Measurements from ENCODE around the gene SLC26A11. TPM values are rescaled to one million over a fixed set of nuclear protein-coding genes. Genes with fewer than 3 reads are reported as not detected.

SLC26A11 gene
- total and polyA plus RNA-seq, 2 of the 13 experiments (the other 11 are each of a cell fraction or from before 2014, with no cell fraction given), result 8.7 to 13.2 TPM

DNA sequence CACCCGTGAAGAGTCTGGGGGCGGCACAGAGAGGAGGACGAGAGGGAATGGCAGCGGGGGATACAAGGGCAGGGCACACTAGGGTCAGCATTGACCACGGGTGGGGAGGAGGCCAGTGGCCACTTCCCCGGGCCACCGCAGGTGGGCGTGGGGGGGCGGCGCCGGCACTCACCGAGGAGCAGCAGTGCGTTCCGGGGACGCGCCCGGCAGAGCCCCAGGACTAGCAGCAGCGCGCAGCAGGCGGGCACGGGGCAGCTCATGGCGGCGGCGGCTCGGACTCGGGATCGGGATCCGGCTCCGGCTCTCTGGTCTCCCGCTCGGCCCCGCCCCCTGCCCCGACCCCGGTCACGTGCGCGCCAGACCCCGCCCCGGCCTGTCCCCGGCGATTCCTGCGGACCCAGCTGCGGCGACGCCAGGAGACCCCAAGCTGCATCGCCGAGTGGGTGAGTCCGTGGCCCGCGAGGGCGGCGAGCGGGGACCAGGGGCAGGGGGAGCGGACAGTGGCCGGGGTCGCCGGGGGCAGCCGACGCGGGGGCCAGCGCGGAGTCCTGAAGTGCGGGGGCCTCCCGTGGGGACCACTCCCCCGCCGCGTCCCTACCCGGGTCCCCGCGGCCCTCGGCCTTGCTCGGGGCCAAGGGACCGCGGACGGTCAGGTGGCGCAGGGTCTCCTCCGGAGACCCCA is at the start of gene SLC26A11, which contains the start of gene SGSH (continued):
- TF ChIP-seq ZBTB8A (CRISPR knock-in tag; IDR thresholded peaks at IDR 0.05; ENCODE audit: borderline replicate concordance, low read depth) (no peak), ZBTB7B (CRISPR knock-in tag; IDR thresholded peaks at IDR 0.05) (no peak; the same call in 1 of the 2 replicates), ELK4 (CRISPR knock-in tag; IDR thresholded peaks at IDR 0.05; ENCODE audit: borderline replicate concordance) (no peak), NFIC (IDR thresholded peaks at IDR 0.05; ENCODE audit: low read length) (no peak), HNF4G (IDR thresholded peaks at IDR 0.05; ENCODE audit: borderline replicate concordance, low read depth, low read length) (no peak; the same call in 1 of the 2 replicates), HNF4G (CRISPR knock-in tag; IDR thresholded peaks at IDR 0.05; ENCODE audit: borderline replicate concordance, low read depth) (no peak), SMAD9 (CRISPR knock-in tag; IDR thresholded peaks at IDR 0.05) (0 out of 2 replicates have a peak, but pooled peaks have one; percentile 55), ZNF839 (CRISPR knock-in tag; IDR thresholded peaks at IDR 0.05; ENCODE audit: borderline replicate concordance) (no peak; the same call in 1 of the 2 replicates), ZNF3 (CRISPR knock-in tag; IDR thresholded peaks at IDR 0.05) (no peak), SRSF1 (optimal IDR thresholded peaks at IDR 0.05; ENCODE audit: low read depth, low read length) (peak; percentile 68), ZMYM4 (CRISPR knock-in tag; IDR thresholded peaks at IDR 0.05) (no peak), FOXP4 (CRISPR knock-in tag; IDR thresholded peaks at IDR 0.05) (no peak), ATM (IDR thresholded peaks at IDR 0.05; ENCODE audit: borderline replicate concordance) (no peak), MAX (IDR thresholded peaks at IDR 0.05) (peak; percentile 59), ZNF547 (CRISPR knock-in tag; IDR thresholded peaks at IDR 0.05) (peak; percentile 71; the same call in 1 of the 2 replicates), ZZZ3 (CRISPR knock-in tag; IDR thresholded peaks at IDR 0.05; ENCODE audit: borderline replicate concordance) (no peak), MXD1 (CRISPR knock-in tag; IDR thresholded peaks at IDR 0.05) (peak; percentile 85)
- TF ChIP-seq, protein P1, sequence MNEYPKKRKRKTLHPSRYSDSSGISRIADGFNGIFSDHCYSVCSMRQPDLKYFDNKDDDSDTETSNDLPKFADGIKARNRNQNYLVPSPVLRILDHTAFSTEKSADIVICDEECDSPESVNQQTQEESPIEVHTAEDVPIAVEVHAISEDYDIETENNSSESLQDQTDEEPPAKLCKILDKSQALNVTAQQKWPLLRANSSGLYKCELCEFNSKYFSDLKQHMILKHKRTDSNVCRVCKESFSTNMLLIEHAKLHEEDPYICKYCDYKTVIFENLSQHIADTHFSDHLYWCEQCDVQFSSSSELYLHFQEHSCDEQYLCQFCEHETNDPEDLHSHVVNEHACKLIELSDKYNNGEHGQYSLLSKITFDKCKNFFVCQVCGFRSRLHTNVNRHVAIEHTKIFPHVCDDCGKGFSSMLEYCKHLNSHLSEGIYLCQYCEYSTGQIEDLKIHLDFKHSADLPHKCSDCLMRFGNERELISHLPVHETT (CRISPR knock-in tag; conservative IDR thresholded peaks at IDR 0.05), result no peak
- TF ChIP-seq, protein P2, sequence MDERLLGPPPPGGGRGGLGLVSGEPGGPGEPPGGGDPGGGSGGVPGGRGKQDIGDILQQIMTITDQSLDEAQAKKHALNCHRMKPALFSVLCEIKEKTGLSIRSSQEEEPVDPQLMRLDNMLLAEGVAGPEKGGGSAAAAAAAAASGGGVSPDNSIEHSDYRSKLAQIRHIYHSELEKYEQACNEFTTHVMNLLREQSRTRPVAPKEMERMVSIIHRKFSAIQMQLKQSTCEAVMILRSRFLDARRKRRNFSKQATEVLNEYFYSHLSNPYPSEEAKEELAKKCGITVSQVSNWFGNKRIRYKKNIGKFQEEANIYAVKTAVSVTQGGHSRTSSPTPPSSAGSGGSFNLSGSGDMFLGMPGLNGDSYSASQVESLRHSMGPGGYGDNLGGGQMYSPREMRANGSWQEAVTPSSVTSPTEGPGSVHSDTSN (CRISPR knock-in tag; IDR thresholded peaks at IDR 0.05), result no peak
- TF ChIP-seq, protein P3, sequence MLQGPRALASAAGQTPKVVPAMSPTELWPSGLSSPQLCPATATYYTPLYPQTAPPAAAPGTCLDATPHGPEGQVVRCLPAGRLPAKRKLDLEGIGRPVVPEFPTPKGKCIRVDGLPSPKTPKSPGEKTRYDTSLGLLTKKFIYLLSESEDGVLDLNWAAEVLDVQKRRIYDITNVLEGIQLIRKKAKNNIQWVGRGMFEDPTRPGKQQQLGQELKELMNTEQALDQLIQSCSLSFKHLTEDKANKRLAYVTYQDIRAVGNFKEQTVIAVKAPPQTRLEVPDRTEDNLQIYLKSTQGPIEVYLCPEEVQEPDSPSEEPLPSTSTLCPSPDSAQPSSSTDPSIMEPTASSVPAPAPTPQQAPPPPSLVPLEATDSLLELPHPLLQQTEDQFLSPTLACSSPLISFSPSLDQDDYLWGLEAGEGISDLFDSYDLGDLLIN (CRISPR knock-in tag; IDR thresholded peaks at IDR 0.05; ENCODE audit: borderline replicate concordance), result no peak
- TF ChIP-seq, protein P4, sequence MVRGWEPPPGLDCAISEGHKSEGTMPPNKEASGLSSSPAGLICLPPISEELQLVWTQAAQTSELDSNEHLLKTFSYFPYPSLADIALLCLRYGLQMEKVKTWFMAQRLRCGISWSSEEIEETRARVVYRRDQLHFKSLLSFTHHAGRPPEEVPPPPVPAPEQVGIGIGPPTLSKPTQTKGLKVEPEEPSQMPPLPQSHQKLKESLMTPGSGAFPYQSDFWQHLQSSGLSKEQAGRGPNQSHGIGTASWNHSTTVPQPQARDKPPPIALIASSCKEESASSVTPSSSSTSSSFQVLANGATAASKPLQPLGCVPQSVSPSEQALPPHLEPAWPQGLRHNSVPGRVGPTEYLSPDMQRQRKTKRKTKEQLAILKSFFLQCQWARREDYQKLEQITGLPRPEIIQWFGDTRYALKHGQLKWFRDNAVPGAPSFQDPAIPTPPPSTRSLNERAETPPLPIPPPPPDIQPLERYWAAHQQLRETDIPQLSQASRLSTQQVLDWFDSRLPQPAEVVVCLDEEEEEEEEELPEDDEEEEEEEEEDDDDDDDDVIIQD (CRISPR knock-in tag; IDR thresholded peaks at IDR 0.05; ENCODE audit: low read depth), result no peak

All from HepG2 (cell line).